KMS-11 (cell line): Measurements from ENCODE around the gene HPSE2.

Experiments used
- H2AFZ ChIP-seq: fragments of 200-600 bp; sonication (generic); 2 replicates; pipeline ENCODE4 v1.6.1; 2016; ENCODE audit warnings: antibody characterized with exemption, mixed run types, low read depth
- H3K27ac ChIP-seq: fragments of 200-600 bp; sonication (generic); 2 replicates; pipeline ENCODE4 v1.6.1; 2016; ENCODE audit warnings: mild to moderate bottlenecking, mixed run types
- H3K27me3 ChIP-seq: fragments of 200-600 bp; sonication (generic); 2 replicates; pipeline ENCODE4 v1.6.1; 2017; ENCODE audit warnings: mild to moderate bottlenecking, low read depth, mixed run types, moderate library complexity; ENCODE audit not compliant: insufficient read depth
- H3K36me3 ChIP-seq: fragments of 200-600 bp; sonication (generic); 2 replicates; pipeline ENCODE4 v1.6.1; 2017; ENCODE audit warnings: mild to moderate bottlenecking, mixed run types; ENCODE audit not compliant: insufficient read depth
- H3K4me1 ChIP-seq: fragments of 200-600 bp; sonication (generic); 2 replicates; pipeline ENCODE4 v1.6.1; 2016; ENCODE audit warnings: mild to moderate bottlenecking, low read depth, mixed run types; ENCODE audit not compliant: poor library complexity, severe bottlenecking
- H3K4me2 ChIP-seq: fragments of 200-600 bp; sonication (generic); 2 replicates; pipeline ENCODE4 v1.7.0; 2016; ENCODE audit warnings: mild to moderate bottlenecking, mixed run types
- H3K4me3 ChIP-seq: fragments of 200-600 bp; sonication (generic); IDR thresholded peaks from 2 replicates; pipeline ENCODE4 v1.6.1; 2017; ENCODE audit warnings: low read depth, low read length, mixed read lengths; ENCODE audit not compliant: insufficient read depth
- H3K79me2 ChIP-seq: fragments of 200-600 bp; sonication (generic); 2 replicates; pipeline ENCODE4 v1.6.1; 2016; ENCODE audit warnings: low read depth, mixed run types; ENCODE audit not compliant: insufficient read depth
- H3K9ac ChIP-seq: fragments of 200-600 bp; sonication (generic); 2 replicates; pipeline ENCODE4 v1.6.1; 2016; ENCODE audit warnings: mild to moderate bottlenecking, mixed run types
- H4K20me1 ChIP-seq: fragments of 200-600 bp; sonication (generic); 2 replicates; pipeline ENCODE4 v1.6.1; 2016; ENCODE audit warnings: mild to moderate bottlenecking, mixed run types; ENCODE audit not compliant: insufficient read depth
- TF ChIP-seq, protein P1 (sequence below): fragments of 200-600 bp; sonication (generic); conservative IDR thresholded peaks from 2 replicates; pipeline ENCODE4 v1.6.1; 2017; ENCODE audit warnings: low read depth, mild to moderate bottlenecking, antibody characterized with exemption, low read length, moderate library complexity, mixed read lengths

Gene HPSE2

DNA sequence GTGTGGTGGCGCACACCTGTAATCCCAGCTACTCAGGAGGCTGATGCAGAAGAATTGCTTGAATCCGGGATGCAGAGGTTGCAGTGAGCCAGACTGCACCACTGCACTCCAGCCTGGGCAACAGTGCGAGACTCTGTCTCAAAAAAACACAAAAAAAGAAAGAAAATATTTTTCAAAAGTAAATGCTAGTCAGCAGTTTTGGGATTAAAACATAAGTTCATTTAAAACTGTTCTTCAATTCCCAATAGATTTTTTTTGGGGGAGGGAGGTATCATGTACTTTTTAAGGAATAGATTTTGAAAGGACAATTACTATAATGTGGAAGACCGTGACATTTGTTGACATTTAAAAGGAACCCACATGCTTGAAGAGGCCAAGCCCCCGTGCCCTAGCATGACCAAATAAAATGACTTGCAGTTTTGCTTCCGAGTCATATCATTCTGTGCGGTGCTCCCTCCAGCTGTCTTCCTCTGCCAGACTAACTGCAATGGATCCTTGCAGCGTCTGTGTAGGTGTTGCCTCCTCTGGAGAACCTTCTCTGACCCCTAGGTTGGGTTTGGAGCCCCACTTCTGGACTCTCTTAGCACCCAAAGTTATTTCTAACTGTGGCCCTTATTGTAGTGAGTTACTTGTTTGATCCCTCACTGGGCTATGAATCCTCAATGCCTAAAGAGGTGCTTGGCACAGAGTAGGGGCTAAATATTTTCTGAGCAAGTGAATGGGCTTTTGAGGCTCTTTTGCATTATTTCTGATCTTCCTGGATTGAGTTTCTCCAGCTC is 771.5 kb downstream of the HPSE2 start:
- TF ChIP-seq, protein P1, sequence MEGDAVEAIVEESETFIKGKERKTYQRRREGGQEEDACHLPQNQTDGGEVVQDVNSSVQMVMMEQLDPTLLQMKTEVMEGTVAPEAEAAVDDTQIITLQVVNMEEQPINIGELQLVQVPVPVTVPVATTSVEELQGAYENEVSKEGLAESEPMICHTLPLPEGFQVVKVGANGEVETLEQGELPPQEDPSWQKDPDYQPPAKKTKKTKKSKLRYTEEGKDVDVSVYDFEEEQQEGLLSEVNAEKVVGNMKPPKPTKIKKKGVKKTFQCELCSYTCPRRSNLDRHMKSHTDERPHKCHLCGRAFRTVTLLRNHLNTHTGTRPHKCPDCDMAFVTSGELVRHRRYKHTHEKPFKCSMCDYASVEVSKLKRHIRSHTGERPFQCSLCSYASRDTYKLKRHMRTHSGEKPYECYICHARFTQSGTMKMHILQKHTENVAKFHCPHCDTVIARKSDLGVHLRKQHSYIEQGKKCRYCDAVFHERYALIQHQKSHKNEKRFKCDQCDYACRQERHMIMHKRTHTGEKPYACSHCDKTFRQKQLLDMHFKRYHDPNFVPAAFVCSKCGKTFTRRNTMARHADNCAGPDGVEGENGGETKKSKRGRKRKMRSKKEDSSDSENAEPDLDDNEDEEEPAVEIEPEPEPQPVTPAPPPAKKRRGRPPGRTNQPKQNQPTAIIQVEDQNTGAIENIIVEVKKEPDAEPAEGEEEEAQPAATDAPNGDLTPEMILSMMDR: no peak
- no peaks in the 10 kb centered on the region for H3K36me3 ChIP-seq
- H3K4me3 ChIP-seq: no peak overlapping the region
- no peaks in the 10 kb centered on the region for H3K79me2 ChIP-seq
- H3K4me2 ChIP-seq: no peak overlapping the region
- no peaks in the 10 kb centered on the region for H3K4me1 ChIP-seq
- no peaks in the 10 kb centered on the region for H4K20me1 ChIP-seq
- no peak overlapping the region for H2AFZ ChIP-seq
- H3K9ac ChIP-seq: no peak overlapping the region
- no peaks in the 10 kb centered on the region for H3K27me3 ChIP-seq
- H3K27ac ChIP-seq: no peak overlapping the region

DNA sequence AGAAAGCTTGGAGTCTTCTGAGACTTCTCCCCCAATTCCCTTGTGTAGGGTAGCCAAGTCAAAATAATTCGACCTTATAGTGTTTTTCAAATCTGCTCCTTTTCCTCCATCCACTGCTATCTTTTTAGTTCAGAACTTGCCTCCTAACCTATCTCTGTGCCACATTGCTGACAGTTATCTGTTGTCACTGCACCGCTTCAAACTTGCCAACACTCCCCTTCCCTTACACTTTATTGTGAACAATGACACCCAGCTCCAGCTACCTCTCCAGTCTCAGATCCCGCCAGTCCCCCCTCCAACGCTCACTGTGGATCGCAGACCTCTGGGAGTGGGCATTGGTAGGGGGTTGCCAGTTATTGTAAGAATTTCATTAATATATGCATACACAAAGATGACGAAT is 772.6 kb downstream of the HPSE2 start:
- Histone ChIP-seq H3K4me3 (no peak overlapping the region), H3K4me2 (no peak overlapping the region), H3K9ac (no peak overlapping the region), H3K27me3 (no peaks in the 10 kb centered on the region), H3K36me3 (no peaks in the 10 kb centered on the region), H3K4me1 (no peaks in the 10 kb centered on the region), H3K27ac (no peak overlapping the region), H2AFZ (no peak overlapping the region), H4K20me1 (no peaks in the 10 kb centered on the region), H3K79me2 (no peaks in the 10 kb centered on the region)
- TF ChIP-seq, protein P1: no peak

DNA sequence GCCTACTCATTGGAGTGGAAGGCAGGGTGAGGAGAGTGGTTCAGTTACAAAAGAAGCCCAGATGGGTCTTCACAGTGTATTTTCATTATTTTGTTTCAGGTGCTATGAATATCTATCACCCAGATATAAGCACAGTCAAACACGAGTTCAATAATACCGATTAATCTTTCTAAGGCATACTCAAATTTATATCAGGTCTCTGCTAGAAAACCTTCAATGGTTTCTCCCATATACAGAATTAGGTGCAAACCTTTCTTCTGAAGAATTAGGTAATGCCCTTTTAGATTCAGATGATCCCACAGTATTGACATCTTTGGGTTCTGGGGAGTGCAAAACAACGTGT is 774.2 kb downstream of the HPSE2 start:
- no peak overlapping the region for H3K4me3 ChIP-seq
- no peak overlapping the region for H3K4me2 ChIP-seq
- H3K9ac ChIP-seq: no peak overlapping the region
- no peaks in the 10 kb centered on the region for H3K36me3 ChIP-seq
- H3K27me3 ChIP-seq: no peaks in the 10 kb centered on the region
- no peaks in the 10 kb centered on the region for H4K20me1 ChIP-seq
- no peaks in the 10 kb centered on the region for H3K4me1 ChIP-seq
- H3K79me2 ChIP-seq: no peaks in the 10 kb centered on the region
- no peak overlapping the region for H3K27ac ChIP-seq
- H2AFZ ChIP-seq: no peak overlapping the region
- TF ChIP-seq, protein P1: no peak

DNA sequence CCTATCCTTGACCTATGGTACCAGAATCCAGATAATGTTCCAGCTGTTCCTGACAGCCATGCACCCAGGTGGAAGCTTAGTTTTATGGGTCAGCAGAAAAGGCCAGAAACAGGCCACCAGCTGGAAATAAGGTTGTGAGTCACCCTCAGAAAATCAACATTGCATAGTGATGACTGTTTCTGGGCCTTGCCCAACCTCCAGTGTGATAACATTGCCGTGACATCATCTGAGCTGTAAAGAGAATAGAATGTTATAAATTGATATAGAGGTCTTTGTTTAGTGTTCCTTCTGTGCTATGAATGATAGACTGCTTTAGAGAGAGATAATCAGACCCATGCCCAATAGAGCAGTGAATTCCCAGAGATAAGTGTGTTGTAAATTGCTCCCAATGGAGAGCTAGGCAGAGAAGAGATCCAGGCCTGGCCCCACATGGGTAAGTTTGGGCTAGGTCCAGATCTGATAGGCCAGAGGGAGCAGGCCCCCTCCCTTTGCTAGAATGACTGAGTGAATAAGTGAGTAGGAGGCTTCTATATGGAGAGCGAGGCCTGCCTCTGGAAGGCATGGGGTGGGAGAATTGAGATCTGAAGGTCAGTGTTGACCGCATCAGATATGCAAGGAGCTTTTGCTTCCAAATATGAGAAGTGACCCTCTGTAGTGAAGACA is 774.7 kb downstream of the HPSE2 start:
- Histone ChIP-seq H2AFZ (no peak overlapping the region), H3K4me2 (no peak overlapping the region), H3K36me3 (no peaks in the 10 kb centered on the region), H3K9ac (no peak overlapping the region), H3K27me3 (no peaks in the 10 kb centered on the region), H3K27ac (no peak overlapping the region), H4K20me1 (no peaks in the 10 kb centered on the region), H3K79me2 (no peaks in the 10 kb centered on the region), H3K4me1 (no peaks in the 10 kb centered on the region), H3K4me3 (no peak overlapping the region)
- TF ChIP-seq, protein P1: no peak
